ENCODE data around the gene CELA3A.
"Not testable (repeated sequence)": the region's sequence is repeated elsewhere in the genome, so short reads cannot be mapped to it uniquely, and the experiment has no call there.

- TF ChIP-seq PKNOX1 (IDR thresholded peaks at IDR 0.05); TARDBP (IDR thresholded peaks at IDR 0.05); FOXM1 (IDR thresholded peaks at IDR 0.05; ENCODE audit: borderline replicate concordance); ELF4 (IDR thresholded peaks at IDR 0.05); SP1 (IDR thresholded peaks at IDR 0.05): not testable (repeated sequence)
These were observed 11.3 kb downstream of the CELA3A start for GRCh38 chr1:22012752-22013151.
